ENCODE data around the gene ITK.

The ITK gene

DNA sequence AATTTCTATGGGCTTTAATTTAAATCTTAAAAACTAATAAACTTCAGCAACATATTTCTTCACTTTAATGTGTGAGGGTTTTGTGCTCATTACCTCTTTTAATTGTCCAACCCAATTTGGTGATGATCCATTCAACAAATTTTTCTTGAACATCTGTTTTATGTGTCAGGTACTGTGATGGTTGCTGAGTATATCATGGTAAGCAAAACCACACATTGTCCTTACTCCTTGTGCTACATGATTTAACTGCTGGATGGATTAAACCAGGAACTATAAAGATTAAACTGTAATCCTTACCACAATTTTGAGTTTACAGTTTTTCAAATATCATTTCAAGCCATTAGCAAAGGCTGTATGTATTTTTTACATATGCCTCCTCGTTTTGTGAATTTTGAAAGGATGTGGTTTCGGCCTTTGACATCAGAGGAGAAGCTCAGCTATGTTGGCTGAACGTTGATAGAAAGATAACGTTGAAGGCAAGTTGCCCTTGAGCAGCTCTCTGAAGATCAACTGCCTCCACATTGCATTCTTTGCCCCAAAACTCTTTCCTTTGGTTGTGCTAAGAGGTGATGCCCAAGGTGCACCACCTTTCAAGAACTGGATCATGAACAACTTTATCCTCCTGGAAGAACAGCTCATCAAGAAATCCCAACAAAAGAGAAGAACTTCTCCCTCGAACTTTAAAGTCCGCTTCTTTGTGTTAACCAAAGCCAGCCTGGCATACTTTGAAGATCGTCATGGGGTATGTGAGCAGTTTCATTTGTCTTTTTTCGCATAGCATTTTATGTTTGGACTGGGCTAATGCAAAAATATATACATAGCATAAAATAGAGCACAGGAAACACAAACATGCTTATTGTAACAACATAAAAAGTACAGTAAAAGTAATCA lies at the start of gene ITK:
TSS of gene ITK (plus strand) at position 467 of the 891 bp plus-strand sequence. CDS start at position 605, 138 bp downstream.
- Histone ChIP-seq H3K27me3 (ENCODE audit: control insufficient read depth, insufficient read depth, low read length) (peaks cover 2% of the 10 kb centered on the region), H3K4me3 (ENCODE audit: low read length) (no peak within 1 kb of the TSS)

DNA sequence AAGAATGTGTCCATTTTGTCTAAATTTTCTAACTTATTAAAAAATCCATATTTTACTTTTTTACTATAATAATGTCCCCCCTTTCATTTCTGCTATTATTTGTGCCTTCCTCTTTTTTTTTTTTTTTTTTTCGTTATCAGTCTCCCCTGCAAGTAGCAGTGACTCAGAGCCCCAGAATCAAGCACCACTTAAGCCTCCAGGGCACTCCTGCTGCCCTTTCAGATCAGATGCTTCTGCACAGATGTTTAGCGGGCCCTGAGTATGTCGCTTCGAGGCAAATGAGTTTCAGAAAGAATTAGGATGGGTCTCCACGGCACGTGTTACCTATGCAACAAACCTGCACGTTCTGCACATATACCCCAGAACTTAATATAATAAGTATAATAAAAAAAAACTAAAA lies 49.7 kb upstream of the ITK start:
- no peak overlapping the region for H3K27ac ChIP-seq (ENCODE audit: low read length)
- H3K4me3 ChIP-seq (ENCODE audit: low read length): no peak overlapping the region
- no peaks in the 10 kb centered on the region for H3K36me3 ChIP-seq (ENCODE audit: control insufficient read depth, low read depth, low read length)
- H3K9ac ChIP-seq (ENCODE audit: low read length): no peak overlapping the region
- no peaks in the 10 kb centered on the region for H3K27me3 ChIP-seq (ENCODE audit: control insufficient read depth, insufficient read depth, low read length)
- no peaks in the 10 kb centered on the region for H3K9me3 ChIP-seq (ENCODE audit: control insufficient read depth, low read depth, low read length)
- no peaks in the 10 kb centered on the region for H3K4me1 ChIP-seq (ENCODE audit: control insufficient read depth, low read depth, low read length)

More for the DNA sequence above, at the start of gene ITK:
- no peaks in the 10 kb centered on the region for H3K9me3 ChIP-seq (ENCODE audit: control insufficient read depth, low read depth, low read length)
- H3K27ac ChIP-seq (ENCODE audit: low read length): no peak within 1 kb of the TSS
- no peaks in the 10 kb centered on the region for H3K36me3 ChIP-seq (ENCODE audit: control insufficient read depth, low read depth, low read length)
- H3K4me1 ChIP-seq (ENCODE audit: control insufficient read depth, low read depth, low read length): no peaks in the 10 kb centered on the region
- H3K9ac ChIP-seq (ENCODE audit: low read length): no peak within 1 kb of the TSS

- Histone ChIP-seq H3K4me1 (ENCODE audit: control insufficient read depth, low read depth, low read length) (no peaks in the 10 kb centered on the region), H3K36me3 (ENCODE audit: control insufficient read depth, low read depth, low read length) (peaks cover 1% of the 10 kb centered on the region), H3K9me3 (ENCODE audit: control insufficient read depth, low read depth, low read length) (no peaks in the 10 kb centered on the region), H3K9ac (ENCODE audit: low read length) (no peak overlapping the region), H3K4me3 (ENCODE audit: low read length) (no peak overlapping the region), H3K27ac (ENCODE audit: low read length) (no peak overlapping the region), H3K27me3 (ENCODE audit: control insufficient read depth, insufficient read depth, low read length) (no peaks in the 10 kb centered on the region)
These were observed 48.4 kb upstream of the ITK start for GRCh38 chr5:157132281-157132612.

GRCh38 chr5:157137691-157138090 lies 42.9 kb upstream of the ITK start:
- Histone ChIP-seq H3K27ac (ENCODE audit: low read length) (no peak overlapping the region), H3K4me3 (ENCODE audit: low read length) (no peak overlapping the region), H3K27me3 (ENCODE audit: control insufficient read depth, insufficient read depth, low read length) (no peaks in the 10 kb centered on the region), H3K36me3 (ENCODE audit: control insufficient read depth, low read depth, low read length) (peaks cover 23% of the 10 kb centered on the region), H3K4me1 (ENCODE audit: control insufficient read depth, low read depth, low read length) (no peaks in the 10 kb centered on the region), H3K9me3 (ENCODE audit: control insufficient read depth, low read depth, low read length) (no peaks in the 10 kb centered on the region), H3K9ac (ENCODE audit: low read length) (no peak overlapping the region)

DNA sequence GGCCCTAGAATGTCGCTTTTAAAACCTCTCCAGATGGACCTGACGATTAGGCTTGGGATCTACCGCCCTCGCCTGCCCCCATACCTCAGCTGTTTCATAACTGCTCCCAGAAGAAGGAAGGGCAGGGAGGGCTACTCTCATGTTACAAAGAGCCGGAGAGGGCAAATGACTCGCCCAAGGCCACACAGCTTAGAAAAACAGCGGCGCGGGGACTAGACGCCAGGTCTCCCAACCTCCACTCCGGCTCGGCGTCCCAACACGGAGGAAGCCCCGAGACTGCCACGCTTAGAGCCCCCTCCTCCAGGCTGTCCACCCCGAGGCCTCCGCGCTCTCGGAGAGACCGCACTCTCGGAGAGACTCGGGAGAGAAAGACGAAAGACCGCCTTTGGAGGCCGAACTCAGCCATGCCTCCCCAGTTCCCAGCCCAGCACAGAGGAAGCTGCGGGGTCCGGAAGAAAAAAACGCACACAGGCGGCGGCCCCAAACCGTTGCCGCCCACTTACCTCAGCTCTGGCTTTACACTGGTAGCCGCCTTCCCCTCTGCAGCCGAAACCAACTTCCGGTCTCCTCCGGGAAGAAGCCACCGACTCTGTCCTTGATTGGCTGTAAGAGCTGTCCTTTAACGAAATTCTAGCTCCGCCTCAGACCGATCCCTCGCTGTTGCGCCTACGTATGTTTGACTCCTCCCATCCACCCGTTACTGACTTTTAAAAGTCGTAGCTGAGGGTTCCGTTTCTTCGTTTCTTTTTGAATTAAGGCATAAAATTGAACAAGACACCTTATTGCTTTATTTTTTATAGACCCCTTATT lies 38.1 kb upstream of the ITK start, which contains the start of gene MED7:
TSS of gene MED7 (minus strand) at position 549 of the 810 bp plus-strand sequence. CDS start 3,434 bp downstream, outside the sequence.
- H3K27me3 ChIP-seq (ENCODE audit: control insufficient read depth, insufficient read depth, low read length): no peaks in the 10 kb centered on the region
- H3K4me3 ChIP-seq (ENCODE audit: low read length): peak within 1 kb of the TSS; percentile 96
- peak within 1 kb of the TSS; percentile 88 for H3K27ac ChIP-seq (ENCODE audit: low read length)
- peaks cover 19% of the 10 kb centered on the region for H3K36me3 ChIP-seq (ENCODE audit: control insufficient read depth, low read depth, low read length)
- H3K9ac ChIP-seq (ENCODE audit: low read length): peak within 1 kb of the TSS; percentile 93
- H3K9me3 ChIP-seq (ENCODE audit: control insufficient read depth, low read depth, low read length): no peaks in the 10 kb centered on the region
- H3K4me1 ChIP-seq (ENCODE audit: control insufficient read depth, low read depth, low read length): no peaks in the 10 kb centered on the region

- H3K27me3 ChIP-seq (ENCODE audit: control insufficient read depth, insufficient read depth, low read length): no peaks in the 10 kb centered on the region
- H3K27ac ChIP-seq (ENCODE audit: low read length): peak overlapping the region; percentile 63
- H3K4me1 ChIP-seq (ENCODE audit: control insufficient read depth, low read depth, low read length): no peaks in the 10 kb centered on the region
- peak overlapping the region; percentile 96 for H3K4me3 ChIP-seq (ENCODE audit: low read length)
- H3K9ac ChIP-seq (ENCODE audit: low read length): peak overlapping the region; percentile 93
- H3K9me3 ChIP-seq (ENCODE audit: control insufficient read depth, low read depth, low read length): no peaks in the 10 kb centered on the region
- peaks cover 11% of the 10 kb centered on the region for H3K36me3 ChIP-seq (ENCODE audit: control insufficient read depth, low read depth, low read length)
These were observed 37.3 kb upstream of the ITK start for GRCh38 chr5:157143127-157143971.

GRCh38 chr5:157148734-157149615 lies 31.7 kb upstream of the ITK start:
- H3K36me3 ChIP-seq (ENCODE audit: control insufficient read depth, low read depth, low read length): no peaks in the 10 kb centered on the region
- no peak overlapping the region for H3K4me3 ChIP-seq (ENCODE audit: low read length)
- H3K4me1 ChIP-seq (ENCODE audit: control insufficient read depth, low read depth, low read length): no peaks in the 10 kb centered on the region
- H3K9ac ChIP-seq (ENCODE audit: low read length): no peak overlapping the region
- no peaks in the 10 kb centered on the region for H3K27me3 ChIP-seq (ENCODE audit: control insufficient read depth, insufficient read depth, low read length)
- no peaks in the 10 kb centered on the region for H3K9me3 ChIP-seq (ENCODE audit: control insufficient read depth, low read depth, low read length)
- no peak overlapping the region for H3K27ac ChIP-seq (ENCODE audit: low read length)

GRCh38 chr5:157150995-157151394 lies 29.6 kb upstream of the ITK start:
- Histone ChIP-seq H3K27me3 (ENCODE audit: control insufficient read depth, insufficient read depth, low read length) (no peaks in the 10 kb centered on the region), H3K9ac (ENCODE audit: low read length) (no peak overlapping the region), H3K9me3 (ENCODE audit: control insufficient read depth, low read depth, low read length) (no peaks in the 10 kb centered on the region), H3K4me3 (ENCODE audit: low read length) (no peak overlapping the region), H3K27ac (ENCODE audit: low read length) (no peak overlapping the region), H3K36me3 (ENCODE audit: control insufficient read depth, low read depth, low read length) (no peaks in the 10 kb centered on the region), H3K4me1 (ENCODE audit: control insufficient read depth, low read depth, low read length) (no peaks in the 10 kb centered on the region)

GRCh38 chr5:157155297-157155696 lies 25.3 kb upstream of the ITK start:
- Histone ChIP-seq H3K36me3 (ENCODE audit: control insufficient read depth, low read depth, low read length) (no peaks in the 10 kb centered on the region), H3K27ac (ENCODE audit: low read length) (no peak overlapping the region), H3K9ac (ENCODE audit: low read length) (no peak overlapping the region), H3K4me3 (ENCODE audit: low read length) (no peak overlapping the region), H3K9me3 (ENCODE audit: control insufficient read depth, low read depth, low read length) (no peaks in the 10 kb centered on the region), H3K27me3 (ENCODE audit: control insufficient read depth, insufficient read depth, low read length) (no peaks in the 10 kb centered on the region), H3K4me1 (ENCODE audit: control insufficient read depth, low read depth, low read length) (no peaks in the 10 kb centered on the region)

- Histone ChIP-seq H3K27me3 (ENCODE audit: control insufficient read depth, insufficient read depth, low read length) (no peaks in the 10 kb centered on the region), H3K27ac (ENCODE audit: low read length) (no peak overlapping the region), H3K9me3 (ENCODE audit: control insufficient read depth, low read depth, low read length) (no peaks in the 10 kb centered on the region), H3K36me3 (ENCODE audit: control insufficient read depth, low read depth, low read length) (no peaks in the 10 kb centered on the region), H3K4me1 (ENCODE audit: control insufficient read depth, low read depth, low read length) (no peaks in the 10 kb centered on the region), H3K4me3 (ENCODE audit: low read length) (no peak overlapping the region), H3K9ac (ENCODE audit: low read length) (no peak overlapping the region)
These were observed 23.2 kb upstream of the ITK start for GRCh38 chr5:157157293-157157891.

Data from iPS-18a (cell line).